ENCODE measurements around the gene KRTAP5-9. TPM values are rescaled to one million over a fixed set of nuclear protein-coding genes. Genes with fewer than 3 reads are reported as not detected.

KRTAP5-9 gene
- total RNA-seq, 1 experiment from 2014 or later = not detected

- no TSS peak for BruUV-seq (replicated peaks)
- no peak for DNase-seq (ENCODE audit: low spot score)
- intact Hi-C loops (cut with micrococcal nuclease; ENCODE audit: unreplicated experiment) = no loop called here
- POLR2A ChIA-PET (ENCODE audit: low non-redundant PET) = no interaction called here
- Histone ChIP-seq H3K36me3 (ENCODE audit: insufficient read depth, low read length, poor library complexity, severe bottlenecking) (no peaks in the 10 kb centered on the region), H3K27ac (ENCODE audit: low read depth, low read length, poor library complexity, severe bottlenecking) (no peak overlapping the region), H3K4me3 (ENCODE audit: low read depth, low read length, poor library complexity, severe bottlenecking) (no peak overlapping the region), H3K4me1 (ENCODE audit: insufficient read depth, low read length, poor library complexity, severe bottlenecking) (no peaks in the 10 kb centered on the region), H3K9me3 (ENCODE audit: low read depth, low read length, poor library complexity, severe bottlenecking) (no peaks in the 10 kb centered on the region), H3K27me3 (replicated peaks; ENCODE audit: insufficient read depth, low read depth, low read length, poor library complexity) (no peaks in the 10 kb centered on the region)
- CTCF ChIA-PET = no interaction called here
- TF ChIP-seq EZH2 (IDR thresholded peaks at IDR 0.05; ENCODE audit: borderline replicate concordance, low read depth, low read length, poor library complexity, severe bottlenecking) (no peak), CTCF (conservative IDR thresholded peaks at IDR 0.05; ENCODE audit: low read depth, low read length) (no peak)
Measured at GRCh38 chr11:71542879-71543777, 5.1 kb upstream of the KRTAP5-9 start.

GRCh38 chr11:71543866-71544265, 4.4 kb upstream of the KRTAP5-9 start:
- TF ChIP-seq EZH2 (IDR thresholded peaks at IDR 0.05; ENCODE audit: borderline replicate concordance, low read depth, low read length, poor library complexity, severe bottlenecking) (no peak), CTCF (conservative IDR thresholded peaks at IDR 0.05; ENCODE audit: low read depth, low read length) (no peak)
- Histone ChIP-seq H3K36me3 (ENCODE audit: insufficient read depth, low read length, poor library complexity, severe bottlenecking) (no peaks in the 10 kb centered on the region), H3K9me3 (ENCODE audit: low read depth, low read length, poor library complexity, severe bottlenecking) (no peaks in the 10 kb centered on the region), H3K27ac (ENCODE audit: low read depth, low read length, poor library complexity, severe bottlenecking) (no peak overlapping the region), H3K27me3 (replicated peaks; ENCODE audit: insufficient read depth, low read depth, low read length, poor library complexity) (no peaks in the 10 kb centered on the region), H3K4me3 (ENCODE audit: low read depth, low read length, poor library complexity, severe bottlenecking) (no peak overlapping the region), H3K4me1 (ENCODE audit: insufficient read depth, low read length, poor library complexity, severe bottlenecking) (no peaks in the 10 kb centered on the region)
- intact Hi-C loops (cut with micrococcal nuclease; ENCODE audit: unreplicated experiment) = no loop called here
- DNase-seq (ENCODE audit: low spot score) = no peak
- no TSS peak for BruUV-seq (replicated peaks)
- POLR2A ChIA-PET (ENCODE audit: low non-redundant PET) = no interaction called here
- CTCF ChIA-PET = no interaction called here

GRCh38 chr11:71544525-71545214, 3.5 kb upstream of the KRTAP5-9 start:
- no peaks in the 10 kb centered on the region for H3K9me3 ChIP-seq (ENCODE audit: low read depth, low read length, poor library complexity, severe bottlenecking)
- ChIA-PET POLR2A (ENCODE audit: low non-redundant PET) (no interaction called here), CTCF (no interaction called here)
- no peak overlapping the region for H3K4me3 ChIP-seq (ENCODE audit: low read depth, low read length, poor library complexity, severe bottlenecking)
- no peak overlapping the region for H3K27ac ChIP-seq (ENCODE audit: low read depth, low read length, poor library complexity, severe bottlenecking)
- intact Hi-C loops (cut with micrococcal nuclease; ENCODE audit: unreplicated experiment) = no loop called here
- H3K36me3 ChIP-seq (ENCODE audit: insufficient read depth, low read length, poor library complexity, severe bottlenecking) = no peaks in the 10 kb centered on the region
- DNase-seq (ENCODE audit: low spot score) = no peak
- H3K27me3 ChIP-seq (replicated peaks; ENCODE audit: insufficient read depth, low read depth, low read length, poor library complexity) = no peaks in the 10 kb centered on the region
- no TSS peak for BruUV-seq (replicated peaks)
- TF ChIP-seq CTCF (conservative IDR thresholded peaks at IDR 0.05; ENCODE audit: low read depth, low read length) (no peak), EZH2 (IDR thresholded peaks at IDR 0.05; ENCODE audit: borderline replicate concordance, low read depth, low read length, poor library complexity, severe bottlenecking) (no peak)
- no peaks in the 10 kb centered on the region for H3K4me1 ChIP-seq (ENCODE audit: insufficient read depth, low read length, poor library complexity, severe bottlenecking)

Data from A673 (cell line).